Retina (tissue), 1 donor: ENCODE results near the gene ZNF214.

ENCODE experiments used
- DNase-seq: peaks from one replicate; pipeline ENCODE4 v3.0.0-alpha.2; 2016

The ZNF214 gene

DNA sequence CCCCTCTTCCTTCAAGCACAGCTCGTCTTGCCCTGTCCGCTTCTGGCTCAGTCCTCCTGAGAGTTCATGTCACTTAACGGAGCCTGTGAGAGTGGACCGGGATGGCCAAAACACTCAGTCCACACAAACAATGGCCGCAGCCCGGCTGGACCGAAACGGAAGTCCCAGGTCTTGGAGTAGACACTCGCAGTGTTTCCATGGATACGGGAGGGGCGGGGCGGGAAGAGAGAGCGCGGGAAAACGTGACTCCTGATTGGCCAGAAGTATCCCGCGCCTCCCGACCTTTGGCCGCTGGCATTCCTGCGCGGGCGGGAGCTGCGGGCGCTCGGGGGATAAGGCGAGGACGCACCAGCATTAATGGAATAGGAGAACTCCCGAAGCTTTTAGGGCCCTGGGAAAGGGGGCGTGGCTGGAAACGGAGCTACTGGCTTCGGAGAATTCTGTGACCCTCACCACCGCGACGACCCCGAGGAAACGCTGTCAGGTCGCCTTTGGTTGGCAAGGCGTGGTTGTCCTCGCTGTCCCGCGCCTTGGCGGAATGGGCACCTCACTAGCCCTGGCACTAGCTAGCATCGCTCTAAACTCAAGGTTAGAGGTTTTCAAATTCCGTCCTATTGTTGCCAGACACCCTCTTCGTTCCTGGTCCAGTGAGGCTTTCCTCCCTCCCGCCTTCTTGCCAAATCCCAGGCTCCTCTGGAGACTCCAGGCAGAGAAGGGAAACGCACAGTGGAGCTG is at the start of gene ZNF214, which contains the start of gene NLRP14:
ZNF214 (minus strand) TSS at position 164 of the 735 bp plus-strand sequence. CDS start 17,511 bp downstream, outside the sequence.
NLRP14 (plus strand) TSS at position 297 of the 735 bp plus-strand sequence. CDS start 18,108 bp downstream, outside the sequence.
- peak; percentile 96 for DNase-seq

DNA sequence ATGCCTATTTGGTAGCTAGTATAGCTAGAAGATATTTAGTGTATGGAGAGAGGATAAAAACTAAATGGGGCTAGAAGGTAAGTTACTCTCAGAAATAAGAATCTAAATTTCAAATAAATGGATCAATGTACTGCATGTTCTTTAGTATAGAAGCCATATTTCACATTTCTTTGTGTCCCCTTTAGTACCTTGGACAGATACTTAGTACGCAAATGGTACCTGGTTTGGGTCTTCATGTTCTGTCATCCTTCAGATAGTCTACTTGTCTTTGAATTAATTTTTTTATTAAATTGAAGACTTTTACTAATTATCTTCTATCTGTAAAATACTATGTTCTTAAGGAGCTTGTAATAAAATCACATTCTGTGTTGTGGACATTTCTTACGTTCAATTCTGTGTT is 42.4 kb upstream of the ZNF214 start:
- DNase-seq, result no peak

DNA sequence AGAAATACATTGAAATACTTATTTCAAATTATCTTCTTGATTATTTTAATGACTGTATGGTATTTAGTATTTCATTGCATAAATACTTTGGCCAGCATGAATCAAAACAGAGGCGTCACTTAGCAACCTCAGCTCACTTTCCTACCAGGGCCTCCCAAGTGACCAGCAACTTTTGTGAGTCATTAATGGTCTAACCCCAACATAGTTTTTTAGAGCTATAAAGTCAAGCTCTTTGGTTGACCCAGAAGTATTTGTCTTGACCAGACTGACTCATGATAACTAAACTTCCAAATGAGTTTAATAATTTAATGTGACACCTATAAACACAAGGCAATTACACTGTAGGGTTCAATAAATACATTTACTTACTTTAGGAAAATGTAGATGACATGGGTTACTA is 40.7 kb upstream of the ZNF214 start:
- DNase-seq, result peak; percentile 20

DNA sequence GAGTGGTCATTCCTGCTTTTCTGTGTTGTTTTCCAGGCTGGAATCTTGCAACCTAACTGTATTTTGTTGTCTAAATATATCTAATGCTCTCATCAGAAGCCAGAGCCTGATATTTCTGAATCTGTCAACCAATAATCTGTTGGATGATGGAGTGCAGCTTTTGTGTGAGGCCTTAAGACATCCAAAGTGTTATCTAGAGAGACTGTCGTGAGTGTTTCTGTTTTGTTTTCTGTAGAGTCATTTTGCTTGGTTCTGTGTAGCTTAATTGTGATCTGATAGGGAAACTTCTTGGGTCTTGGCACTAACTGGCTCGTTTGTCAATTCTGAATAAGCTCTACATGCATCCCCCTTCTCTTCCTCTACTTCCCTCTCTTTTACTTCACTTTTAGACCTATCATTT is 37.5 kb upstream of the ZNF214 start:
- no peak for DNase-seq

DNA sequence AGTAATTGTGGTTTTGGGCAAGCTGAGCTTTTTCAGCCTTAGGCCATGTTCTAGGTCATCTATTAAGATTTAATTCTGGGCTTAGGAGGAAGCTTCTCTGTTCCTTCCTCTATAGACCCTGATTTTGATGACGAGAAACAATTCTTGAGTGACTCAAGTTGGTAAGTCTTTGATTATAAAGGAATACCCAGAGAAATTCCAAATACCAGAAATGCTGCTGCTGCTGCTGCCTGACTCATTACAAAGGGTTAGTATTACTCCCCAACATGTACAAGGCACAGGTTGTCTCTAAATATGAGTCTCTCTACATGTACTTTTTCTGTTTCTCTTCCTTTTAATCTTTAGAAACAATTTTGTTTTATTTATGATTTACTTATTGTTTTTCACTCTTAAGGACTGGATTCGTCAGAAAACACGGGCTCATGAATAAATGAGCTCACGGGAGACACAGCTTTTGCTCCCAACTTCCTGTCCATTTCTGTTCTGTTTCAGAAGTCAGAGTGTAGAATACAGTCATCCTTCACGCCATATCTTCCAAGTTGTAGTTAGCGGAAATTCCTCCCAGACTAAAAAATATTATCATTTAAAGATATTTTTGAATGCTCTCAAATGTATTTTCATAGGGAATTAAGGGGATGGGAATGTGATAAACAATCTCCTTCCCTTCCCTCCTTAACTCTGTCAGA is 36.8 kb upstream of the ZNF214 start:
- no peak for DNase-seq

DNA sequence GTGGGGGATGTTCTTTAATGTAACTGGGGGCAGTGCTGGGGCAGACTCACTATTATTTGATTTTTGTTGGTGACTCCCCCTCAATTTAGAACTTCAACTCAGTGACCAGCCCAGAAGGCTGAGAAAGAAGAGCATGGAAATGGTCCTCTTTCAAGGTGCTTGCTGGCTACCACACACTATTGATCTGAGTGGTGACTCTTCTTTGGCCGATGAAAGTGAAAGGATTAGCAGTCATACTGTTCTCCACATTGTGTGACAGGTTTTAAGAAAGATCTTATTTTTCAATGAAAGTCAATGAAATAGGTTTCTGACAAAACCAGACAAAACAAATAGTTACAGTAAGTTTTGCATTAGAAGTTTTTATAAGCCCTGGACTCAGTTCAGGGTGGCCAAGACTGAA is 30.0 kb upstream of the ZNF214 start:
- no peak for DNase-seq

DNA sequence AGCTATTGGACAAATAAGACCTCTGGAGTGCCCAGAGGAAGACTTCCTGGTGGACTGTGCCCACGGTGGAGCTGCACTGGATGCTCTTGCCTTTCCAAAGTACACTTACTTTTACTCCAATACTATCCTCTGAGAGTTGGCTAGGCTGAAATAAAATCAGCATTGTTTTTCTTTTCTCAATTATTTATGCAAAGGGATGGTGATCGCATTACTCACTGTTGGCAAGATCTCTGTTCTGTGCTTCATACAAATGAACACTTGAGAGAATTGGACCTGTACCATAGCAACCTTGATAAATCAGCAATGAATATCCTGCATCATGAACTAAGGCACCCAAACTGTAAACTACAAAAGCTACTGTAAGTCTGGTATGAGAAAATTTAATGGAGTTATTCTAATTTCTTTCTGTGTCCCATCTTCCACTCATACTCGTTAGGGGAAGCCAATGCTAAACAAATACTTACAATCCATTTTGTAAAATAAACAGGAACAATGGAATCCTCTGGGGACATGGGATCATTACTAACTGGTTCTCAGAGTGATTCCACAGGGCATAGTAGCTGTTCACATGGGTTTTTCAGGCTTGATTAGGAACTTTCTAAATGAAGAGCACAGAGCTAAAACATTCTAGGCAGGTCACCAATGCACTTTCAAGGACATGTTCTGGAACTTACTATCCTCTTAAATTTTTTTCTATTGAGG is 26.5 kb upstream of the ZNF214 start:
- DNase-seq, result no peak

DNA sequence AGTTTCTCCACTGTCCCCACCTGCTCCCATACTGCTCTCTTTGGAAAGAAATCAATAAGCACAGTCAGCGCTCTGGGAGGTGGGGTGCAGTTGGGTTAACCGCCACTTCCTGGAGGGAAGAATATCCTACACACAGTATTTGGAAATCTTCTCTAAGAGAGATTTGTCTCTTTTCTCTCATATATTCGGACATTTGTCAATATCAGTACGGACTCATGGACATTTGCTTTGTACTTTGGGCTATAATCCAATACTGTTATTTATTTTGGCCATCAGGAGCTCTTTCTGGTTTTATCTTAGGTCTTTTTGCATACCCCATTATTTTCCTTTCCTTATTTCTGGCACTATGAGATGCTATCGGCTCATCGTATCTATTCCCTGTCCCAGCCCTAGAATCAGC is 13.9 kb upstream of the ZNF214 start:
- DNase-seq, result no peak

DNA sequence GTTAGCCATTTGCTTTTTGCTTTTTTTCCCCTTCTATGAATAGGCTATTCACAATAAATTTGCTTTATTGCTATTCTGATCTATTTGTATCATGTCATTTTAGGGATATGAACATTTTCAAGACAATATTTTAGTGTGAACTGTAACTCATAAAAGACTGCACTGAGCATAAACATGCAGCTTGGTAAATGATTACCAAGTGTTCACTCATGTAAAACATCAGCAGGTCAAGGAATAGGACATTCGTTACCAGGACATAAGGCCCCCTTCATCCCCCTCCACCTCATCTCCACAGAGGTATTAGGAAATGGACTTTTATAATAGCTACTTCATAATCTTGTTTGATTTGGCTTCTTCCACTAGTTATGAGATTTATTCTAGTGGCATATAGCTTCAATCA is 12.5 kb upstream of the ZNF214 start:
- no peak for DNase-seq

DNA sequence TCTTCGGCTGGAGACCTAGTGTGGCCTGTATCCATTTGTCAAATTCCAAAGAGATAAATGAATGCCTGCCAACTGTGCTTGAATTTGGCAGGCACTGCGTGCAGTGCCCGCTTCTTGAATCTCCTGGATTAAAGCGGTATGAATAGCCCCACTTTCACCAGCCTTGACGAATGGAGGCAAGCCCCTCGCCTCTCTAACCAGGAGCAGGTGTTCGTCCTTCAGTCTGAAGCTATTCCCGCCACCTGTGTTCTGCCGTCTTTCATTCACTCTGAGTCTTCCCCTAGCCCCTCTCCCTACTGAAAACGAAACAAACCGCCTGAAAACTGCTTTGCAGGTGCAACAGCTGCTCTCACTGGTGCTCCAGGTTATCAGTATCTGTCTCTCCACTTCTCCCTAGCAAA is 11.3 kb upstream of the ZNF214 start:
- DNase-seq, result no peak

DNA sequence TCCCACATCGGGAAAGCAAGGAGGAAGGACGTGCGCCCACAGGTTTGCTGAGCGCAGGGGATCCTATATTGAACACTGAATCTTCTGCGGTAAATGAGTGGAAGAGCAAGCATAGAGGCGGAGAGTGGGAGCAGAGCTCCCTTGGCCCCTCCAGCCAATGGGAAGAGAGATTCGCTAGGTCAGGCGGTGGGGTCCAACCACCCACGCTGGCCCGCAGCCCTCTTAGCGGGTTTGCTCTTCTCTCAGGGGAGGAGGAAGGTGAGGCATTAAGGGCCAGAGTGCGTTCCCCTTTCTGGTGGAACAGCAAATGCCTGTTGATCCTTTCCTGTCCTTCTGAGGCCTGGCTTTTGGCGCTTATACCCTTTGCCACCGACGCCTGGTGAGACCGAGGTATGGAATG is 10.7 kb upstream of the ZNF214 start:
- no peak for DNase-seq

DNA sequence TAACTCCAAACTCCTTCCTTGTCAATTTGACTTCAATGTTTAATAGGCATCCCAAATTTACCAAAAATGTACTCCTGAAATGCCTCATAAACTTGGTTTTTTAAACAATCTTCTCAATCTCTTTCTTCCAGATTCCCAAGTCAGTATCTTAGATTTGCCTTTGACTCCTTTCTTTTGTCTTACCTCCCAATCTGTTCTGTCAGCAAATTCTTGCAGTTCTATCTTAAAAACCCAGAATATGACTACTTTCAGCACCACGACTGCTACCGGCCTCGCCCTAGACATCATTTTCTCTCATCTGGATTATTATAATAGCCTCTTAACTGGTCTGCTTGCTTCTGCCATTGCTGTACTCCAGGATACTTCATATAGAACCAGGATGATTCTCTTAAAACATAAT is 8.0 kb upstream of the ZNF214 start:
- no peak for DNase-seq

DNA sequence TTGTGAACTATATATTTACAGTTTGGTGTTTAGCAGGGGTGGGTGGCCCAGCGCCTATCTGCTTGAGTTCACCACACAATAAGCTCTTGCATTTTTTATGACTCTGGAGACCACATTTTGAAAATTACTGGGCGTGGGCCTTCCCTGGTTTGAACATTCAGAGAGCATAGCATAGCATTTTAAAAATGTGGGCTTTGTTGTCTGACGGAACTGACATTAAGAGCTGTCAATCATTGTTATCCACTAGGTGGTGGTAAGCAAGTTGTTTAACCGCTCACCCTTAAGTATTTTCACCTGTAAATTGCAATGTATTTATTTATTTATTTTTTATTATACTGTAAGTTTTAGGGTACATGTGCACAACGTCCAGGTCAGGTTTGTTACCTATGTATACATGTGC is 1.2 kb upstream of the ZNF214 start:
- DNase-seq, result no peak

DNA sequence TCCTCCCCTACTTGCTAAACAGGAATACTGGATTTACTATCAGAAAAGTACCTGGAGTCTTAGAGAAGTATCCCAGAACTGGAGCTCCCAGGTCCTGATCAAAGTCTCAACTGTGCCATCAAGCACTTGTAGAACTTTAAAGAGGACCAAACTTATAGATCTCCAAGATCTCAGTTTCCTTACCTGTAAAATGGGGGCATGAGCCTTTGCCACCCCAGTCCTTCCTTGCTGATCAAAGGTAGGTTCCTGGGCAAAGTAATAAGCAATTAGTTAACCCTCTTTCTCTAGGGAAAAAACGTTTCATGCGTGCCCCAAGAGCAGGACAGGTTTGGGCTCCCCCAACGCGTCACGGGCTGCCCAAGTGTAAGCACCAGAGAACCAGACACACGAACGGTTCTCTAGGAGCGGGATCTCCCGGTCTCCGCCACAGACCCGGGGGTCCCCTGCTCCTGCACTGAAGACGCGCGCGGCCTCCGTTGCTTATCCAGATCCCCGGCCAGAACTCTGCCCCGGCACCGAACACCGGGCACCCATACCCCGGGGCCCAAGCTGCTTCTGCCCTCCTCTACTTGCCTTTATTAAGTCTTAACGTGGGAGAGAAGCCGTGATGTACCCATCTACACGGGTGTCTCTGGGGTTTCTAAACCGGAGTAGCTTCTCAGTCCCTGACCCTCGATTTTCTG is 505 bp downstream of the ZNF214 start:
- DNase-seq, result no peak

DNA sequence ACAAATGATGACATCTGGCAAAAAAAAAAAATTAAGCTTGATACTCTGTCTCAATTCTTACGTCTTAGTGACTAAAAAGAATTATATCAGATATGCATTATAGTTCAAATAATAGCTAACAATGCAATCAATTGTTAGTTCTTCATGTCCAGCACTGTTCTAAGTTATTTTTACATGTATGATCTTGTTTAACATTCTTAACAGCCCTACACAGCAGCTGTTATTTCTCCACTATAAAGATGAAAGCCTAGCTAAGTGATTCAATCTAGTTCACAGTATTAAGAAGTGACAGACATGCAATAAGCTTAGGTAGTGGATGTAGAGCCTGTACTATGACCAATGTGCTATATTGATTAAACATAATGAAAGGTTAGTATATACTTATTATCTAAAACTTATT is 4.1 kb downstream of the ZNF214 start:
- DNase-seq, result no peak

DNA sequence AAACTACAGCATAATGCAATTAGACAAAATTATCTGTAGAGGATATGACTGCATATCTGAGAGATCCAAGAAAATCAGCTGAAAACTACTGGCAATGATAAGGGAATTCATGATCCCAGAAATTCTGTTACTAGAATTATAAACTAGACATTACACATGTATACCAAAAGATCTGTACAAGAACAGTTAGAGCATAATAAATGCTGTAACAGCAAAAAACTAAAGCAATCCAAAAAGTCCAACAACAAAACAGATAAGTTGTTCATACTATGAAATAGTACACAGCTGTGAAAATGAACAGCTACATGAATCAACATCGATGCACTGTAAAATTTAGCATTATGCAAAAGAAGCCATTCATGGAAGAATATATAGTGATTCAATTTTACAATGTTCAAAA is 6.0 kb downstream of the ZNF214 start:
- no peak for DNase-seq

DNA sequence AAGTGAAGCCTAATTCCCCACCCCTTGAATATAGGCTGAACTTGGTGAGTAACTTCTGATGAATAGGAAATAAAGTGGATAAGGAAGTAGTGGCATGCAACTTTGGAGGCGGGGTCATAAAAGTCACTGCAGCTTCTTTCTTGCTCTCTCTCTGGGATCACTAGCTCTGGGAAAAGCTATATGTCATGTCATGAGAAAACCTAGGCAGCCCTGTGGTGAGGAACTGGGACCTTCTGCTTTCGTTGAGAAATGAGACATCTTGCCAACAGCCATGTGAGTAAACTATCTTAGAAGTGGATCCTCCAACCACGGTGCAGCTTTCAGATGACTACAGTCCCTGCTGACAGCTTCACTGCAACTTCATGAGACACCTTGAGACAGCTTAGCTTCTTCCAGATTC is 15.7 kb downstream of the ZNF214 start:
- DNase-seq, result no peak

DNA sequence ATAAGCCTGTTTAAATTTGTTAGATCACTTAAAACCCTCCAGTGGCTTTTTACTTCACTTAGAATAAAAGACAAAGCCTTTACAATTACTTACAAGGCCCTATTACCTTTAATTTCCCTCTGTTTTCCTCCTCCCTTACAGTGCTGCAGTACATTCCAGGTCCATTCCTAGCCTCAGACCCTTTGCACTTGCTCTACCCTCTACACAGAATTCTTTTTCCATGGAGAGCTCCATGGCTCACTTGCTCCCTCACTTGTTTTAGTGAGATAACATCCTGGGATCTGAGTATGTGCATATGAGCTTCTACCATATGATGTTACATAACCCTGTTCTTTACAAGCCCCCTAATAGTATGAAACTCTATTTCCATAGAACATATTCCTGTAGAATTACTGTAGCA is 24.4 kb downstream of the ZNF214 start:
- DNase-seq, result no peak

DNA sequence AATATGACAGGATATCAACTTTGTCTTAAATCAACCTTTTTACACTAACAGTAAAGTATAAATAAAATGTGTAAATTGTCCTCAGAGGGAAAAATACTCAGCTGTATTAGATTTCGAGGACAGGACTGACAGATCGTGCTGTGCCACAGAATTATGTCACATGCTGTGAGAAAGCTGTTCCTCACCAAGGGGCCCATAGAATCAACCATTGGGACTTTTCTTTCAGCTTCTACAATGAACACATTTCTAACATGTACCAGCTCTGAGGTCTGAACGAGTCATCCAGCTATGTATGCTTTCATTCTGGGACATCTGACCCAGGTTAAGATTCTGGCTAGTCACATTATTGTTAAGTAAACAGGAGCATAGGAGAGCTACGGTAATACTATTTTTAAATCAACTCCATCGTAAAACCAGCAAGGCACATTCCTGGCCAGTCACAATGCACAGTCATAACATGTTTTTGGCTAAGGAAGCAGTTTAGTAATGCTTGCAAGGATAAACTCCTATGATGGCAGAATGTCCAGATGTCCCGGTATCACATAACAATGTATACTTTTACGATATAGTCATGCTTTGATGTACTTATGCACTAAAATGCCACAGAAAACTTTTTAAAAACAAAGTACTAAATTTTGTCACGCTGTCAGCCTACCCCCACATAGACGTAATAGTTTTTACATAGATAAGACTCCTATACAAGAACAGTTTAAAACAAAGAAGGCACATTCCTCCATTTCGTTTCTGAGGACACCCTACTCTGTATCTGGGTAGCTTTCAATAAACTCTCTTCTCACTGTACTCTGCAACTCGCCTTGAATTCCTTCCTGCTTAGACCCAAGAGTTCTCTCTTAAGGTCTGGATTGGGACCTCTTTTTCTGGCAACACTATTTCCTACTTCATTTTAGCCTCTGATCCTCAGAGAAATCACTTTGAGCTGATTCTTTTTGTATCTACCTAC is 27.4 kb downstream of the ZNF214 start:
- DNase-seq, result no peak

DNA sequence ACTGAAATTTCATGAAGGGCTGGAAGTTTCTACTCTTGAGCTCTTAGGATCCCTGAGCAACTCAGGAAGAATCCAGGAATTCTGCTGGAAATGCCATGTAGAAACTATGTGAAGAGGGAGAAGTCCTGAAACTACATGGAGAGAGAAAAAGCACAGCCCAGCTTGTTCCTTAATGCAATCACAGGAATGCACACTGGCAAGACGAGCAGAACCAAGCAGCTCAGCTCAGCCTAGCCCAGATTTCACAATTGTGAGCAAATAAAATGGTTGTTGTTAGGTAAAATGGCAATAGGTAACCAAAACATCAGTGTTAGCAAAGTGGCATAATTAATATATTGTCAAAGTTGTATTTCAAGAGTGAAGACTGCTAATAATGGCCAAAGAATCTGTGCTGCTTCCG is 28.1 kb downstream of the ZNF214 start:
- no peak for DNase-seq

DNA sequence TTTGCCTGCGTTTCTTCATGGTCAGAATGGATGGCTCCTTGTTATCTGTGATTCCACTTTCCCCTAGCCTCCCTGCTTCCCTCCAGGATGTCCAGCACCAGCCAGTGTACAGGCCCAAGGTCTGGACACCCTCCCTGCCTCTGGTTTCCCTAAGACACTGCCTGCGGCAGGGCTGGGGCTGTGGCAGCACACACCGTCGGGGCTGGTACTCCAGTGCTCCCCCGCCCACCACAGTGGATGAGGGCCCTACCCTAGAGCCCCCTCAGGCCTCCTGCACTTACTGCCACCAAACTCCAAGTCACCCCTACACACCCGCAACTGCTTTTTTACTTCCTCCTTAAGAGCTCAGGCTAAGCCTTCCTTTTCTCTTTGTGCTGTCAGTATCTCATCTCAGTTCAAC is 28.9 kb downstream of the ZNF214 start:
- DNase-seq, result no peak

DNA sequence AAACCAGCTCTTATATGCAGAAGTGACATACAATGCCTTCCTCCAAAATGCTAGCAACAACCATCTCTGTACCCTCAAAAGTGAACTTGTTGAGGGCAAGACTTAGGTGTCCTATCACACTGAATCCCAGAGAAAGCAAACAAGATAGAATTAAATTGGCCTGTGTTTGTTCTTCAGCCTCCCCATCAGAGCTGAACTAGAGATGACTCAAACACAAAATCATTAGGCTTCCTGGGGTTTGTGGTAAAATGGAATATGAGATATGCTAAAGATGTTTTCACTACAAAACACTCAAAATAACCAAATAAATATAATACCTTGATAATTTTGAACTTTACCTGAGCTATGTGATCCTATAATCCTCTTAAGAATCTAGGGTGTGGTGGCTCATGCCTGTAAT is 31.6 kb downstream of the ZNF214 start:
- no peak for DNase-seq
